ENCODE data around the gene STRN4. TPM values are rescaled to one million over a fixed set of nuclear protein-coding genes. Genes with fewer than 3 reads are reported as not detected.

The STRN4 gene
- total RNA-seq, 4 donors from 2014 or later: 55.1 to 109 (median 81.8) TPM

DNA sequence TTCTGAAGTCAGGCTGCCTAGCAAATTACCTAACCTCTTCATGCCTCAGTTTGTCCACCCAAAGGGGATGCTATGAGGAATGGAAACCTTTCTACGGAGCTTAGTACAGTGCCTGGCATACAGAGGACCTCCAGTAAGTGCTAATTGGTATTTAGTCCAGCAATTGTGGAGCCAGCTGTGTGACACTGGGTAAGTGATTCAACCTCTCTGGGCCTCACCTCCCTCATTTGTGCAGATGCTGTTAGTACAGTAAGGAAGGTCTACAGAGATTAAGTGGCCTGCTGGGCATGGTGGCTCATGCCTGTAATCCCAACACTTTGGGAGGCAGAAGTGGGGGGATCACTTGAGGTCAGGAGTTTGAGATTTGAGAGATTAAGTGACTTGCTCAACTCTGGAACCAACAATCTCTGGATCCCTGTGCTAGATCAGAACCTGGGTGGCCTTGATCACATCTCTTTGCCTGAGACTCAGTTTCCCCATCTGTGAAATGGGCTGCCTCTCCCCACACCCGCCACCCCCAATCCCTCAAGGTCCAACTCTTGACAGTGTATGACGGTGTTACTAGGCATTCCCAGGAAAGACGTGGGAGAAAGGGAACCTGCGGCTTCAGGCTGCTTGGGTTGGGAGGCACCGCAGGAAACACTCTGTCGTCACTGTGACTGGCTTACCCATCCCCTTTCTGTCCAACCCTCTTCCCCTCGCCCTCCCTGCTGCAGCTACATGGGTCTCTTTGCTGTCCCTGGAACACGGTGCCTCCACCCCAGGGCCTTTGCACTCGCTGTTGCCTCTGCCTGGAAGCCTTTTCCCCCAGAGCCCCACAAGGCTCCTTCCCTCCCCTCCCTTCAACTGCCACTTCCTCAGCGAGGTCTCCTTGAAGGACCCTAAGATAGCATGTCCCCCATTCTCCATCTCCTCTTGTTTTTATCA is 47.6 kb downstream of the STRN4 start:
- H3K27ac ChIP-seq: peak overlapping the region in 1 of 2 donors; percentile 27
- H3K4me3 ChIP-seq: no peak overlapping the region
- intact Hi-C loops (cut with DNase I; ENCODE audit: low total_unique reads): no loop called here
- H3K4me1 ChIP-seq: no peaks in the 10 kb centered on the region
- no peak for DNase-seq
- no peak for TF ChIP-seq POLR2A (IDR thresholded peaks at IDR 0.05)
- TF ChIP-seq, protein P1, sequence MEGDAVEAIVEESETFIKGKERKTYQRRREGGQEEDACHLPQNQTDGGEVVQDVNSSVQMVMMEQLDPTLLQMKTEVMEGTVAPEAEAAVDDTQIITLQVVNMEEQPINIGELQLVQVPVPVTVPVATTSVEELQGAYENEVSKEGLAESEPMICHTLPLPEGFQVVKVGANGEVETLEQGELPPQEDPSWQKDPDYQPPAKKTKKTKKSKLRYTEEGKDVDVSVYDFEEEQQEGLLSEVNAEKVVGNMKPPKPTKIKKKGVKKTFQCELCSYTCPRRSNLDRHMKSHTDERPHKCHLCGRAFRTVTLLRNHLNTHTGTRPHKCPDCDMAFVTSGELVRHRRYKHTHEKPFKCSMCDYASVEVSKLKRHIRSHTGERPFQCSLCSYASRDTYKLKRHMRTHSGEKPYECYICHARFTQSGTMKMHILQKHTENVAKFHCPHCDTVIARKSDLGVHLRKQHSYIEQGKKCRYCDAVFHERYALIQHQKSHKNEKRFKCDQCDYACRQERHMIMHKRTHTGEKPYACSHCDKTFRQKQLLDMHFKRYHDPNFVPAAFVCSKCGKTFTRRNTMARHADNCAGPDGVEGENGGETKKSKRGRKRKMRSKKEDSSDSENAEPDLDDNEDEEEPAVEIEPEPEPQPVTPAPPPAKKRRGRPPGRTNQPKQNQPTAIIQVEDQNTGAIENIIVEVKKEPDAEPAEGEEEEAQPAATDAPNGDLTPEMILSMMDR (IDR thresholded peaks at IDR 0.05): no peak
- H3K27me3 ChIP-seq: no peaks in the 10 kb centered on the region
- no peaks in the 10 kb centered on the region for H3K36me3 ChIP-seq
- no peaks in the 10 kb centered on the region for H3K9me3 ChIP-seq

DNA sequence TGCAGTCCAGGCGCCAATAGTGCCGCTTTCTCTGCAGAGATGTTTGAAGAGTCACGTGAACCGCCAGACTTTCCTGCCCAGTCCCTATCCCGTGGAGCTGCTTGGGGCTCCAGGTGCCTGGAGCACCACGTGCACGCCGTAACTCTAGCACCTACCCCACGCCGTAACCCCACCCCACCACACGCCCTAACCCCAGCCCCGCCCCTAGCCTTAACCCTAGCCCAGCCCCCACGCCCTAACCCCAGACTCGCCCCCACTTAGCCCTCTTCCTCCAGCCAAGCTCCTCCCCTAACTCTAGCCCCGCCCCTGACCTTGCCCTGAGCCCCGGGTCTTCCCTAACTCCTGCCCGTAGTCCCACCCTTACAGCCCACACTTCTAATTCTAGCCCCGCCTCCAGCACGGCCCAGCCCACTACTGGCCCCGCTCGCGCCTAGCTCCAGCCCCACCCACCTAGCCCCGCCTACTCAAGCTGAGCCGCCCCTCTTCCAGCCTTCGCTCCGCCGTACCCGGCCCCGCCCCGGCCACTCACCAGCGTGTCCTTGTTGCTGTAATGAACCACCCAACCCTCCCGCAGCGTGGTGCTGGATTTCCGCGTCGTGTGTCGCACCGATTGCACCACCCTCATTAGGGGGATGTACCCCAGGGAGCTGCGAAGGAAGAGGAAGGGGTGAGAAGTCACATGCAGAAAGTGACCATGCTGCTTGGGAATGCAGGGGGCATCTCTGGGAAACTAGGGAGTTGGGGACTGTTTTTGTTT is 48.9 kb downstream of the STRN4 start:
- Histone ChIP-seq H3K4me3 (peak overlapping the region in 1 of 2 donors; percentile 6), H3K4me1 (no peaks in the 10 kb centered on the region), H3K27ac (peak overlapping the region in 1 of 2 donors; percentile 27), H3K36me3 (no peaks in the 10 kb centered on the region), H3K27me3 (no peaks in the 10 kb centered on the region), H3K9me3 (no peaks in the 10 kb centered on the region)
- DNase-seq: peak; percentile 89 to 90
- no peak for TF ChIP-seq POLR2A (IDR thresholded peaks at IDR 0.05)
- TF ChIP-seq, protein P1 (IDR thresholded peaks at IDR 0.05): no peak
- intact Hi-C loops (cut with DNase I; ENCODE audit: low total_unique reads): no loop called here

DNA sequence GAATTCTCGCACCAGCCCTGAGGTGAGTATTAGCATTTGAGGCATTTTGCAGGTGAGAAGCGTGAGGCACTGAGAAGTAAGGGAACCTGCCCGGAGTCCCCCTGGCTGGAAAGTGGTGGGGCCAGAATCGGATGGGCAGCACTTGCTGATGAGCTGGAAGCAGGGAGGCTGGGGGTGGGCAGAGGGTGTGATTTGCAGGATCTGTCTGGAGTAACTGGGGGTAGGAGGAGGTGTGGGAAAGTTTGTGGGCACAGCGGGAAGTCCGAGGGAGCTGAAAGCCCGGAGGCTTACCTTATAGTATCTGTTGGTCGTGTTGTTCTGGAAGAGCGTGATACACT is 49.4 kb downstream of the STRN4 start:
- Histone ChIP-seq H3K27me3 (no peaks in the 10 kb centered on the region), H3K4me1 (no peaks in the 10 kb centered on the region), H3K9me3 (no peaks in the 10 kb centered on the region), H3K27ac (peak overlapping the region in 1 of 2 donors; percentile 27), H3K4me3 (no peak overlapping the region), H3K36me3 (no peaks in the 10 kb centered on the region)
- no peak for TF ChIP-seq POLR2A (IDR thresholded peaks at IDR 0.05)
- TF ChIP-seq, protein P1 (IDR thresholded peaks at IDR 0.05): no peak
- intact Hi-C loops (cut with DNase I; ENCODE audit: low total_unique reads): no loop called here
- no peak for DNase-seq

DNA sequence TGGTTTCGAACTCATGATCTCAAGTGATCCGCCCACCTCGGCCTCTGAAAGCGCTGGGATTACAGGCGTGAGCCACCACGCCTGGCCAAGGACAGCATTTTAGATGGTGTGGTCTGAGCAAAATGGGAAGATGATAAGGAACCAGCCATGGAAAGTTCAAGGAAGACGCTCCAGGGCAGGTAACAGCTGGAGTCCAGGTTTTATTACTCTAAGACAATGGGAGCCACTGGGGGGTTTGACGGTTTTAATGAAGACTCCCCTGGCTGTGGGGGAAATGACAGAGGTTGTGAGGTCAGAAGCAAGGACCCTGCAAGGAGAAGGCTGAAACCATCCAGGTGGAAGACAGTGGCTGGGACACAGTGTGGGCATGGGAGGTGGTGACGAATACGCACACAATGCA is 50.2 kb downstream of the STRN4 start:
- no peaks in the 10 kb centered on the region for H3K36me3 ChIP-seq
- no peak for TF ChIP-seq POLR2A (IDR thresholded peaks at IDR 0.05)
- TF ChIP-seq, protein P1 (IDR thresholded peaks at IDR 0.05): no peak
- intact Hi-C loops (cut with DNase I; ENCODE audit: low total_unique reads): no loop called here
- no peak overlapping the region for H3K27ac ChIP-seq
- H3K27me3 ChIP-seq: no peaks in the 10 kb centered on the region
- H3K4me3 ChIP-seq: no peak overlapping the region
- H3K9me3 ChIP-seq: no peaks in the 10 kb centered on the region
- no peaks in the 10 kb centered on the region for H3K4me1 ChIP-seq
- DNase-seq: no peak

DNA sequence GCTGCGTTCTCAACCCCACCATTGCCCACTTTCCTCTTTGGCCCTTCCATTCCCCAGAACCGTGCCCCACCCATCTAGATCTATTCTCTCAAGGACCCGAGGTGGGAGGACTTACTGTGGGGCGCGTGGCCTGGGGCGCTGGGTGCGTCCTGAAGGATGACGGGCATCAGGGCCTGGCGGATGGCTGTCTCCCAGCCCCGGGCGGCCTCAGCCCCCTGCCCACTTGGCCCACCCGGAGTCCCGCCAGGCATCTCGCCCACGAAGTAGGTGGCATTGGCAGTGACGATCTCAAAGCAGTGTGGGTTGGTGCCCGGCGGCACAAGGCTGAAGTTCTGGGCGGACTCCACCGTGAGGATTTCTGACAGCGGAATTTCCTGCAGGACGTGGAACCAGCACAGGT is 52.5 kb downstream of the STRN4 start:
- Histone ChIP-seq H3K27me3 (no peaks in the 10 kb centered on the region), H3K4me3 (no peak overlapping the region), H3K9me3 (no peaks in the 10 kb centered on the region), H3K4me1 (no peaks in the 10 kb centered on the region), H3K36me3 (no peaks in the 10 kb centered on the region), H3K27ac (no peak overlapping the region)
- no peak for DNase-seq
- no peak for TF ChIP-seq POLR2A (IDR thresholded peaks at IDR 0.05)
- TF ChIP-seq, protein P1 (IDR thresholded peaks at IDR 0.05): no peak
- intact Hi-C loops (cut with DNase I; ENCODE audit: low total_unique reads): no loop called here

Measured in uterus (tissue), 4 donors.